GM12801 (cell line): ENCODE data around the gene DENND5A.

Experiments used
- TF ChIP-seq, protein P1 (sequence below): IDR thresholded peaks from one replicate; pipeline ENCODE4 v1.5.1; 2011; ENCODE audit warnings: control low read depth; ENCODE audit not compliant: insufficient read length; ENCODE audit errors: extremely low read depth

DENND5A gene

DNA sequence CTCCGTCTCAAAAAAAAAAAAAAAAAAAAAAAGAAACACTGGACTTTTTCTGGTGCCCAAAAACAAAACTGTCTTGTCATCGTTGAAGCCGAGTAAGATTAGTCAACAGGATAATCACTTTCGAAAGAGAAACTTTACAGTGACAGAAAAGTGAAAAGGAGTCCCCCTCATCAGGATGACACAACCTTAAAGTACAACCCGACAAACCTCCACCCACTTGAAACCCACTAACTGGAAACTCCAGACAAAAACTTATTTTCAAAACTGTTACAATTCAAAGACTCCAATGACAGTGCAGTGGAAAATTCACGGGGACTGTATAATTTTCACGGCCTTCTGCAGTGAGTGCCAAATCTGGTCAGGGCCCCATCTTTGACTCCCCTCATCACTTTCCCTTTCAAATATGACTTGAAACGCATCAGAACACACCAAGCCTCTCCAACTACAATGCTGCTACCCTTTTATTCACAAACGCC, 1.3 kb downstream of the DENND5A start:
- TF ChIP-seq, protein P1, sequence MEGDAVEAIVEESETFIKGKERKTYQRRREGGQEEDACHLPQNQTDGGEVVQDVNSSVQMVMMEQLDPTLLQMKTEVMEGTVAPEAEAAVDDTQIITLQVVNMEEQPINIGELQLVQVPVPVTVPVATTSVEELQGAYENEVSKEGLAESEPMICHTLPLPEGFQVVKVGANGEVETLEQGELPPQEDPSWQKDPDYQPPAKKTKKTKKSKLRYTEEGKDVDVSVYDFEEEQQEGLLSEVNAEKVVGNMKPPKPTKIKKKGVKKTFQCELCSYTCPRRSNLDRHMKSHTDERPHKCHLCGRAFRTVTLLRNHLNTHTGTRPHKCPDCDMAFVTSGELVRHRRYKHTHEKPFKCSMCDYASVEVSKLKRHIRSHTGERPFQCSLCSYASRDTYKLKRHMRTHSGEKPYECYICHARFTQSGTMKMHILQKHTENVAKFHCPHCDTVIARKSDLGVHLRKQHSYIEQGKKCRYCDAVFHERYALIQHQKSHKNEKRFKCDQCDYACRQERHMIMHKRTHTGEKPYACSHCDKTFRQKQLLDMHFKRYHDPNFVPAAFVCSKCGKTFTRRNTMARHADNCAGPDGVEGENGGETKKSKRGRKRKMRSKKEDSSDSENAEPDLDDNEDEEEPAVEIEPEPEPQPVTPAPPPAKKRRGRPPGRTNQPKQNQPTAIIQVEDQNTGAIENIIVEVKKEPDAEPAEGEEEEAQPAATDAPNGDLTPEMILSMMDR: no peak

DNA sequence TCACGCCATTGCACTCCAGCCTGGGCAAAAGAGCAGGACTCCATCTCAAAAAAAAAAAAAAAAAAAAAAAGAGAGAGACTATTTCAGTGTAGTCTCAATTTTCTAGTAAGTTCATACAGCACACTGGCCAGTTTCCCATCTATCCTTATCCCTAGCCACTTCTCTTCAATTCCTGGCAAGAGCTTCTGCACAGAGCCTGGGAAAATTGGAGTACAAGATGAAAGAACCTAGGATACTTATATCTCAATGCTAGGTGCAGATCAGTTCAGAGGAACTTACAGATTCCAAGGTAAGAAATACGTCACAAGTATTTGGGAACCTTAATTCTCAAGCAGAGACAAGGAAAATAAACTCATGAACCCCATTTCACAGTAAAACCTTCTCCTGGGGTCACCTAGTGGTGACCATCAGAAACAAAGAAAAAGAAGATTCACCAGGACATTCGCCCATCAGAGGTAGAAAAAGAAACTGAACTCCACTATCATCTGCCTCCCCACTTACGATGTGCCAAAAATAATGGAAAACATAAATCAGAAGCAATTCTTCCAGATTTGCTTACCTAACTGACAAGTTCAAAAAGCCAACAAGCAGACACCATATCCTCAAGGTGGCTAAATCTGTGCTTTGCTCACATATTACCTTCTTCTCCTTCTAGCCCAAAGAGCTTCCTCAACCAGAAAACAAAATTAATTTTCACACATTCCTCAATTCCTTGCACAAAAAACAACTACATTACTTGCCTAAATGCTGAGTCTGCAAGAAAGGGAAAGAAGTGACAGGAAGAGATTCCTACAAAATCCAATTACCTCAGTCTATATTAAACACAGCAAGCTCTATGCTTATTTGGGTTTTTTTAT, 4.9 kb downstream of the DENND5A start:
- TF ChIP-seq, protein P1: no peak

DNA sequence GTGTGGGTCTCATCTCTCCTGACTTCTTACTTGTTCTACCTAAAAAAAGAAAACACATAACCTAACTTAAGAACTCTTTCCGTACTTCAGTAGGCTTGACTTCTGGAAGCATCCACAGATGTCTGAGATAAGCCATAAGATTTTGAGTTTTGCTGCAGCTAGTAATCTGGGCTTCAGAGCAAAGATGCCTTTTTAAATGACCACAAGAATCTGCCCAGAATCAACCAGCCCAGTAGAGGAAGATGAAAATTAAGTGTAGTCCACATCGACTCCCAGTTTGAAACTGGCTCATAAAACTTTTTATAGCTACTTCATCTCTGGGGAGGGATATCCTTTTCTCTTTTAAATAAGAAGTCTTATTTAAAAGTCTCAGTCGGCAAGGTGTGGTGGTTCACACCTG, 10.7 kb downstream of the DENND5A start:
- TF ChIP-seq, protein P1: no peak

DNA sequence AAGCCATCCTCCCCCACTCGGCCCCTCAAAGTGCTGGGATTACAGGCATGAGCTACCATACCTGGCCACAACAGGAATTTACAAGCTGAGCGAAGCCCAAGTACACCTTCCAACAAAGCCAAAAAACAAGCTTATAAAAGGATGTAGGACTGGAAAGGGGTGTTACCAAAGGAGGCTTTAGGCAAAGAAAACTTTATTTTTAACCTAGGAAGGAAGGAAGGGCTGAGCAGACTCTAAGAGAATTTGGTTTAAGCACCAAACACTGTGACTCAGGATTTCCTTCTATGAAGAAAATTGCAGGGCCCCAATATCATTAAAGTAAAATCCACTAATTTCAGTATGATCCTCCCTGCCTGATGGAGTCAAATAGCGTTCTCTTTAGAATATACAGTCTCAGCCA, 12.1 kb downstream of the DENND5A start:
- TF ChIP-seq, protein P1: no peak

DNA sequence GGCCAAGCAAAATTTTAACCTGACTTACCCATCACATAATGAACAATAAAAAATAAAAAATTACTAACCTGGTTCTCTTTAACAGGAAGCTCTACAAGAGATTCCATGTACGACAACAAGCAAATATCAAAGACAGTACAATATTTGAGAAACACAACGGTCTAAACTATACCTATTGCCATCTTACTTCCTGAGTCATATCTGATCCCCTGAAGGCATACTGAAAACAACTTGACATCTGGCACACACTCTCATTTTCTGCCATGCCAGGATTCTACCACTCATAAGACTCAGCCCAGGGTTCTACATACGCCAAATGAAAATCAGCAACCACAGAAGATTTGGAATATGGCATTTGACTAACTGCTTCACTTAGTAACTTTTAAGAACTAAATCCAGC, 13.8 kb downstream of the DENND5A start:
- TF ChIP-seq, protein P1: no peak

DNA sequence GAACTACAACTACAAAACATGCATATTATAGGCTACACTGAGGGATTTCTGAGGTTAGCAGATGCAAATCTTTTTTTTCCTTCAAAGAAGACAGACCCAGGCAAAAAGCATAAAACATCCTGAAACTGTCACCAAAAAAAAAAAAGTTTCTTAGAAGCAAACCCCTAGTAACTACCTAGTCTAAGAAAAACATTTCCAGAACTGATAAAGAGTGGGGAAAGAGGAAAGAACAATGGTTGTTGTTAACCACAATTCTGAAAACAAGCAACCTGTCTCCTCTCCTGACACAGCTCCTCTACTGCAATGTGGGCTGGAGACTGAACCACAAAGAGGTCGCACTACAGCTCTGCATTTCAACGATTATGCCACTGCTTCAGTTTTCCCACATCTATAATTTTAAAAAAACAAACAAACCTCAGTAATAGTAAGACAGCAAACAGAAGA, 15.0 kb downstream of the DENND5A start:
- TF ChIP-seq, protein P1: no peak

DNA sequence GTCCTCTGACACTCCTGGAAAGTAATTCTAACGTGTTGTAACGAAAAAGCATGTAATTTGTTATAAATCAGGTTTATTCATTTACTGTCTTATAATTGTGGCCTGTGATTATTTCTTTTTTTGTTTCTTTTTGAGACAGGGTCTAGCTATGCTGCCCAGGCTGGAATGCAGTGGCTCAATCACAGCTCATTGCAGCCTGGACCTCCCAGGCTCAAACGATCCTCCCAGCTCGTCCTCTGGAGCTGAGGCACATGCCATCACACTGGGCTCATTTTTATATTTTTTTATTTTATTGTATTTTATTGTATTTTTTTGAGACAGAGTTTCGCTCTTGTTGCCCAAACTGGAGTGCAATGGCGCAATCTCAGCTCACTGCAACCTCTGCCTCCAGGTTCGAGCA, 15.9 kb downstream of the DENND5A start:
- TF ChIP-seq, protein P1: no peak
